Measurements from ENCODE around the gene KDM3A.
"Not testable (repeated sequence)": the region's sequence is repeated elsewhere in the genome, so short reads cannot be mapped to it uniquely, and the experiment has no call there.

Gene KDM3A

DNA sequence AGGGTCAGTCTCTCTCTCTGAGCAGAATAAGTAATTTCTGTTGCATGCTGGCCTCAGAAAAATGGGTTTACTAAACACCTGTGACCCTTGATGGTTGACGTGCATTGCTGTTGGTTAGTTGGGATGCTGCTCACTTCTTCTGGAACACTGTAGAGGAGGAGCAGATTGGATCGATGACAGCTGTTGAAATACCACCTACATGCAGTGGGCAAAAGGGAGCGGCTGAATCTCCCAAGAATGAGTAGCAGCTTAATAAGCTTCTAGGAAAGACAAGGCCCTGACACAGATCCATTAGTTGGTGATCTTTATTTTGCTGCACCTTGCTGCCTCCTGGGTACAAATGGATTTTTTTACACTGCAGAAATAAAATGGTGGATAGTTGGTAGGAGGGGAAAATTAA is 43.2 kb downstream of the KDM3A start:
- DNase-seq, result no peak

DNA sequence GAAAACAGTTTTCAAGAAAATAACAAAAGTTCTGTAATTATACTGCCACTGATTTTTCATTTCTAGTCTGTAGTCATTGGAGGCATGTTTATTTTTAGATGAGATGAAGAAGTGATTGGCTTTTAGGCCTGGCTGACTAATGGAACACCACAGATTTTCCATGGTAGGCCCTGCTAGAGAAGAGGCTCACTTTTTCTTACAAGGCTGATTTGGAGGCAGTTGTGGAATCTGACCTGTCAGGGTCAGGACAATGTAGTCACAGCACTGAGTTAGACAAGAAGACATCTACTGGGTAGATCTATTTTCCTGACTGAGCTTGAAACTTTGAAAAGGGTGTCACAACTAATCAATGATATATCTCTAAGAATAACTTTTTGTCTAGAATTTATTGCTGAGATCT is 43.9 kb downstream of the KDM3A start:
- no peak for DNase-seq

DNA sequence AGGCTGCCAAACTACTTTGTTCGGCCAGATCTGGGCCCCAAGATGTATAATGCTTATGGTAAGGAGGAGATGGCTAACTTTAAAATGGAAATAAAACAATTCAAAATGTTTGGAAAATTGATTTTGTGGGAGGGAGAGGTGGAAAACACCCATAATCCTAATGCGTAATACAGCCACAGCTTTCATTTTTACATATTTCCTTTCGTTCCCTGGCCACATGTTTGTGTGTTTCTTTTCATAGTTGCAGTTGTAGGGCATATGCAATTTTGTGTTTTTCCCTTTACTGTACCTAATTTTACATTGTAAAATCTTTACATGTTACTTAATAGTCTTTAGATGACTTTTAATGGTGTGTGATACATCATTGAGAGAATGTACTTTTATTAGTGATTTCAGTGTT is 44.6 kb downstream of the KDM3A start:
- DNase-seq, result no peak

DNA sequence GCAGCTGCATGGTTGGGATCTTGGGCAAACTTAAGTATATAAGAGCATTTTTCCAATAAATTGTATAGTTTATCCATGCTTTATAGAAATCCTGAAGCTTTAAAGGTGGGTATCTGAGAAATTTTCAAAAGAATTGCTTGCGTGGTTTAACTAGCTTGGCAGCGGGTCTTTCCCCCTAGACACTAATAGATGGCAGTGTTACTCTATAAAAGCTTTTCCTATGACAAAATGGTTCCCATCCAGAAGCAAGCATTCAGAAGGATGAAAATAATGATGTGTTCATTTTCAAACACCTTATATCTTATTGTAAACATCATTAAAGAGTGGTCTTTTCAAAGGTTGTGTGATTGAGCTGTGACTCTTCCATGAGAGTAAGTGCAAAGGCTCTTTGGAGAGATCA is 45.9 kb downstream of the KDM3A start:
- DNase-seq, result no peak

DNA sequence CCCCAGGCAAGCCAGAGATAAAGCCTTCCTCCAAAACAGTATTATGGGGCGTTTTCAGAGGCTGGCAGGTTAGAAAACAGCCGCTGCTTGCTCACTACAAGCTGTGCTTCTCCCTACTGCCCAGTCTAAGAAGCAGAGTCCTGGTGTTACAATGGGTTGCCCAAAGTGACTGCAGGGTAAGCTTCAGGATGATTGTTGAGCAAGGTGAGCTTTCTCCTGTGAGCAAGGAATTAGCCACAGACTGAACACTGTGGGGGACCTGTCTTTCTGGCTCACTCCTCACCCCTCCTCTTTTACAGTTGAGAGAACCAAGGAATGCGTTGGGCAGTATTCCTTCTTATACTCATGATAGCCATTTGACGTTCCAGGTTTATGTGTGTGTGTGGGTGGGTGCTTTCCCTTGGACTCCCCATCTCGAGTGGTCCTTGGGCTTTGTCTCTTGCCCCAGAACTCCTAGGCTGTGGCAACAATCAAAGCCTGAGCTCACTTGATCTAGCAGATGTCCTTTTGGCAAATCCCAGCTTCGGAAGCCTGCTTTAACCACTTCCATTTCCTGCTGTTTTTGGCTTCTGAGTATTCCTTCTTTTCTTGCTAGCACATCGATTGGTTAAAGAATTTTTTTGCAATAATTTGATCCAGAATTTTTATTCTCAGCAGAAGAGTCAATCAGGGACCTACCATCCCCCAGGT is 47.5 kb downstream of the KDM3A start:
- DNase-seq, result no peak

DNA sequence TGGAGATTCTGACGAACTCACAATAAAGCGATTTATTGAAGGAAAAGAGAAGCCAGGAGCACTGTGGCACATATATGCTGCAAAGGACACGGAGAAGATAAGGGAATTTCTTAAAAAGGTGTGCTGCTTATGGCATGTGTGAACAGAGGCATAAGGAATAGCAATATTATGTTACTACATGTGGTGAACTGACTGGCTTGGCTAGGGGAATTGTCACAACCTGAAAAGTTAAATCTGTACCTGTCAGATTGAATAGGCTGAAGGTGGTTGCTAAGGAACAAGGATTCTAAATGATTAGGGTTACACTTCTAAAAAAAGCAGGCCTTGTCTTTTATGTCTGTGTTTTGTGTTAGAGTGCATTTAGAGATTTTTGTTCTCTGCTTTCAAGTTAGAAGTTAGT is 48.4 kb downstream of the KDM3A start:
- no peak for DNase-seq

DNA sequence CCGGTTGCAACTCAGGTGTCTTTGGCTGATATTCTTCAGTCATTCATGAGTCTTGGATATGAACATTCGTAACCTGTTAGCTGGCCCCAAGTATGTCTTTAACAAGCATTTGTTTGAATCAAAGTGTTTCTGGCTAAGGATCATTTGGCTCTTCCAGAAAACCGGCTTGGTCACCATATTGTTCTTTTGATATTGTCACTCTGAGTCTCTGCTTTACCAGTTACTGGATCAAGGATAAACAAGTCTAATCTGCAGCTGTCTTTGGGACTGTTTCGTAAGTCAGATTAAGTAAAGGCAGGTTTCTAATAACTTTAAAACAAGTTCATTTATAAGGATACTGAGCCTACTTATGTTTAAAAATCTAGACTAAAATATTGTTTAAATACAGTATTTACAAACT is 49.1 kb downstream of the KDM3A start:
- DNase-seq, result no peak

DNA sequence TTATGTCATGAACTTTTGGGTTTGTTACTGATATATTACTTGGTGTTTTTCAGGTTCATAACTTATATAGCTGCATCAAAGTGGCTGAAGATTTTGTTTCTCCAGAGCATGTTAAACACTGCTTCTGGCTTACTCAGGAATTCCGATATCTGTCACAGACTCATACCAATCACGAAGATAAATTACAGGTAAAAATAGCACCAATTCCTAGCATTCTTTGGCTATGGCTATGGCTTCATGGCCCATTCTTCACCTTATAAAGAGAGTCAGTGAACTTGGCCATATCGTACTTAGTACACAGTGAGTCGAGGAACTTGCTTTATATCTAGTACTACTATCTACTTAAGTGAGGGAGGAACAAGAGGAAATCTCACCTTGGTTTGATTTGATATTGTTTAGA is 49.9 kb downstream of the KDM3A start:
- DNase-seq, result no peak

DNA sequence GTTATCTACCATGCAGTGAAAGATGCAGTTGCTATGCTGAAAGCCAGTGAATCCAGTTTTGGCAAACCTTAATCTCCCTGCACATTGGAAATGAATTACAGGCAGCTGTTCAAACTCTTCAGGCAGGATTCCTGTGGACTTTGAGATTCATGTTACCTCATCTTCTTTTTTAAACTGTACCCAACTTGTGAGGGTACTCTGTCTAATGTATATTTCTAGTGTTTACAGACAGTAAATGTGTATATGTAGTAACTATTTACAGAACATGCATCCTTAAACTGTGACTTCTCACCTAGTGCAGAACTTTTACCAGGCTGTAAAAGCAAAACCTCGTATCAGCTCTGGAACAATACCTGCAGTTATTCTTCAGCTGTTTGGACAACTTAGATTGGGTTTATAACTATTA is 50.9 kb downstream of the KDM3A start:
- no peak for DNase-seq

DNA sequence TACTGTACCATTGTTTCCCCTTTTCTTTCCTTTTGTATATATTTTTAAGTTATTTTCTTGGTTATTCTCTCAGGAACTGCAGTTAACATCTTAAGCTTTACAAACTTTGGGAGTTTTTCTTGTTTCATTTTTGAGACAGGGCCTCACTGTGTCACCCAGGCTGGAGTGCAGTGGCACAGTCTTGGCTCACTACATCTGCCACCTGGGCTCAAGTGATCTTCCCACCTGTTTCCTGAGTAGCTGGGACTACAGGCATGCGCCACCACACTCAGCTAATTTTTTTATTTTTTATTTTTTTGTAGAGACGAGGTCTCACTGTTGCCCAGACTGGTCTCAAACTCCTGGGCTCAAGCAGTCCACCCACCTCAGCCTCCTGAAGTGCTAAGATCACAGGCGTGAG is 55.2 kb downstream of the KDM3A start:
- DNase-seq, result not testable (repeated sequence)

DNA sequence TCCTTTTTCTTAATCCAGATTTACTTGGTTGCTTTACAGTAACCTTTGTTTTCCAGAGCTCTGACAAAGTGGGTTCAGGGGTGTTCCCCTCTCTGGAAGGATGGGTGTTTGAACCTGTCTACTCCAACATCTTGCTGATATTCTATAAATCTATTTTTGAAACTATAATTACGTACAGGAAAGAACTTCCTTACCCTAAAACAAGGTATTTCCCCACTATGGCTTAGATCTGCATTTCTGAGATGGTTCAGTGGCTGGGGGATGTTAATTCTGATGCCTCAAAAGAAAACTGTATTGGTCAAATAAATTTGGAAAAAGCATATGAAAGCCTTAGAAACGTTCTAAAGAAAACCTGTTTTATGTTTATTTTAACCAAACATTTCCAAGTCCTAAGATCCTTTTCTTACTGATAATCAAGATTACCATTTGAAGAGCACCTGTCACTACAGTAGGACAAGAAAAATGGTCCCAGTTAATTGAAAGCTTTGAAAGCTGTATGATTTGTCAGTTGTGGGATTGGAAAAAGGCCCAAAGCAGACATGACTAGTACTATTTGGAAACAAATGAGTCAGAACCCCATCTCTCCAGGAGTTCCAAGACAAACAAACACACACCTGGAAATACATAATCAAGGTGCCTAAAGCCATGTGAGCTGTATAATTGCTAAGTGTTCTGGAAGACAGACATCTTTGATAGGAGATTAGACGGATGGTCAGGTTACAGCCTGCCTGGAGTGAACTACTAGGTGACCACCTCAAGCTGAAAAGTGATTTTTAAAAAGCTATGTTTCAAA is 57.5 kb downstream of the KDM3A start:
- DNase-seq, result no peak

DNA sequence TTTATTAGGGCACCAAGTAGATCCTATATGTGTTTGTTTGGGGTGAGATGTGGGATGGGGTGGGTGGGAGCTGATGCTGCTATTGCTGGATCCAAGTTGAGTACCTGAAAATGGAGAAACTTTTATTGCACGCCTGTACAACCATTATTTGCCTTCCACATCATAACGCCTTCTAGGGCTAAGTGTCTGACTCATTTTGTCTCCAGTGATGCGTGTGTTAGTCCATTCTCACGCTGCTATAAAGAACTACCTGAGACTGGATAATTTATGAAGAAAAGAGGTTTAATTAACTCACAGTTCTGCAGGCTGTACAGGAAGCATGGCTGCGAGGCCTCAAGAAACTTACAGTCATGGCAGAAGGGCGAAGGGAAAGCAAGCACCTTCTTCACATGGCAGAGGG is 58.2 kb downstream of the KDM3A start:
- no peak for DNase-seq

DNA sequence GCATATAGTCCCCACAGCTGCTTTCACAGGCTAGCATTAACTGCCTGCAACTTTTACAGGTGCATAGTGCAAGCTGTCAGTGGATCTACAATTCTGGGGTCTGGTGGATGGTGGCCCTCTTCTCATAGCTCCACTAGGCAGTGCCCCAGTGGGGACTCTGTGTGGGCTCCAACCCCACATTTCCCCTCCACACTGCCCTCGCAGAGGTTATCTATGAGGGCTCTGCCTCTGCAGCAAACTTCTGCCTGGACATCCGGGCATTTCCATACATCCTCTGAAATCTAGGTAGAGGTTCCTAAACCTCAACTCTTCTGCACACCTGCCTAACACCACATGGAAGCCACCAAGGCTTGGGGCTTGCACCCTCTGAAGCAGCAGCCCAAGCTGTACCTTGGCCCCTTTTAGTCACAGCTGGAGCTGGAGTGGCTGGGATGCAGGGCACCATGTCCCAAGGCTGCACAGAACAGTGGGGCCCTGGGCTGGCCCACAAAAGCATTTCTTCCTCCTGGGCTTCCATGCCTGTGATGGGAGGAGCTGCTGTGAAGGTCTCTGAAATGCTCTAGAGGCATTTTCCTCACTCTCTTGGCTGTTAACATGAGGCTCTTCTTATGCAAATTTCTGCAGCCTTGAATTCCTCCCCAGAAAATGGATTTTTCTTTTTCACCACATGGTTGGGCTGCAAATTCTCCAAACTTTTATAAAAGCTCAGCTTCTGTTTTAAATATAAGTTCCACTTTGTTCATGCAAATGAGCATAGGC is 59.3 kb downstream of the KDM3A start:
- no peak for DNase-seq

DNA sequence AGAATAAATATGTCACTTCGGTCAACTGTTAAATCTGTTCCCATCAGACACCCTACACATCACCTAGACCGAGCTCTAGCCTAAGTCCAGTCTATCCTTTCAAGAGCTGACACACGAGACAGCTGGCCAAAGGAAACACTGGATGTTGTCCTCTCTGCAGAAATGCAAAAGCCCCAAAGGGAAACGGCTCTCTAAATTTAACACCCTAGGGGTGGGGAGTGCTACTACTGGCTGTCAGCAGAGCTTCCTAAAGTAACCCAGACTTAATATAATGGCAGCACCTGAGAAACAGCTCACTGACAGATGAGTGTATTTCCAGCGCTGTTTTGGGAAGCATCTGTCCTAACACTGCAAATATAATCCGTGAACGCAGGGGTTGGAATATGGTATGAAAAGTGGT is 66.4 kb downstream of the KDM3A start:
- no peak for DNase-seq

DNA sequence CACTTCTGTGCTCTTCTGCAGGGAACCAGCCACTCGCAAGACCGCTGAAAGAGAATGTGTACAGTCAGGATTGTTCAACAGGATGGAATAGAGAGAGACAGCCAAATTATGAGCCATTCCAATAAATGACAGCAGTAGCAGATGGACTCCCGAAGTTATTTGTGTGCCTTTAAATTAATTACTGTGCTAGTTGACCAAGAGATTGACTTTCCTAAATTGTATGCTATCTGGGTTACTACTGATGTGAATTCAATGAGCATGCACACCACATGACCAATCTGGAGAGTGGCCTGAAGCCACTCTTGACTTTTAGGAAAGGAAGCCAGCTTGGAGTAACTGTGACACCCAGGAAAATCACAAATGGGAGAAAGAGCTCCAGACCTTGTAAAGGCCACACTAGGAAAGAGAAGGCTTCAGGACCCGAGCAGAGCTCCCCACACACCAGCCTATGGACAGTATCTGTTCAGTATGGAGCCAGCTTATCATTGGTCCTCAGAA is 69.3 kb downstream of the KDM3A start:
- no peak for DNase-seq

DNA sequence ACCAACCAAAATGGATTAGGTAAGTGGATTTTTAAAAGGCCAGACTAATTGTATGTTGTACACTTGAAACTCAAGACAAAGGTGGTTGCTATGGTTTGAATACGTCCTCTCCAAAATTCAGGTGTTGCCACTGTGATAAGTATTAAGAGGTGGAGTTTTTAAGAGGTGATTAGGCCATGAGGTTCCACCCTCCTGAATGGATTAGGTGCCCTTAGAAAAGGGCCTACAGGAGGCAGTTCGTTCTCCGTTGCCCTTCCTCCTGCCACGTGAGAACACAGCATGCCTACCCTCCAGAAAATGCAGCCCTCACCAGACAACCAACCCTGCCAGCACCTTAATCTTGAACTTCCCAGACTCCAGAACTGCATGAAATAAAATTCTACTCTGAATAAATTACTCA is 70.9 kb downstream of the KDM3A start:
- no peak for DNase-seq

DNA sequence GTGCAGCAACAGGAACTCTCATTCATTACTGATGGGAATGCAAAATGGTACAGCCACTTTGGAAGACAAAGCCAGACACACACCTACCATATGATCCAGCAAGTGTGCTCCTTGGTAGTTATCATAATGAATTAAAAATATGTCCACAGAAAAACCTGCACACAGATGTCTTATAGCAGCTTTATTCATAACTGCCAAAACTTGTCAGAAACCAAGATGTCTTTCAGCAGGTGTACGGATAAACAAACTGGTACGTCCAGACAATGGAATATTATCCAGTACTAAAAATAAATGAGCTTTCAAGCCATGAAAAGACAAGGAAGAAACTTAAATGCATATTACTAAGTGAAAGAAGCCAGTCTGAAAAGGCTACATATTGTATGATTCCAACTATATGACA is 71.7 kb downstream of the KDM3A start:
- no peak for DNase-seq

DNA sequence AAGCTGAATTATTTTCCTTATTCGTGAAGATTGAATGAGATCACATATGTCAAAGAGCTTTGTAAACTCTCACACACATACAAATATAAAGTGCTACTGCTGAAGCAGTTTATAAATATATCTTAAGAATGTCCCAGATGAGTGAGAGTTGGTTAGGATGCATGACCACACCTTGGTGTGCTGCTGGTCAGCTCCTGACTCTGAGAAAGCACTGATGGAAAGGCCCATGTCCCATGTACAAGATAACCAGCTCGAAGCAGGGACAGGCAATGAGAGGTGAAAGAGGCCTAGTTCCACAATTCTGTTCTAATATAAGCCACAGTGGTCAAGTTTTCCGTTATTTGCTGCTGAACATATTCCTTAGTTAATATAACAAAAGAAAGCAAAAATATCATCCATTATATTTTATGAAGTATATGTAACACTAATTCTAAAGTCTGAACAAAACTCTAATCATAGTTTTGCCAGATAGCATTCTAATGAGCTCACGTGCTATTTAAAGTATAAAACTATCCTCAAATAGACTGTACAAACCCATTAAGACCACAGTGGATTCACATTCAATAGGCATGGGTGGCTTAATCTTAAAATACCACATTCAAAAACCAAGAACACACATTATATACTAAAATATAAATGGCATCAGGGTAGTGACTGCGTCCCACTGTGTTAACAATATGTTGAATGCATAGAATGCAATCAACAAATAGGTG is 72.9 kb downstream of the KDM3A start:
- DNase-seq, result no peak

DNA sequence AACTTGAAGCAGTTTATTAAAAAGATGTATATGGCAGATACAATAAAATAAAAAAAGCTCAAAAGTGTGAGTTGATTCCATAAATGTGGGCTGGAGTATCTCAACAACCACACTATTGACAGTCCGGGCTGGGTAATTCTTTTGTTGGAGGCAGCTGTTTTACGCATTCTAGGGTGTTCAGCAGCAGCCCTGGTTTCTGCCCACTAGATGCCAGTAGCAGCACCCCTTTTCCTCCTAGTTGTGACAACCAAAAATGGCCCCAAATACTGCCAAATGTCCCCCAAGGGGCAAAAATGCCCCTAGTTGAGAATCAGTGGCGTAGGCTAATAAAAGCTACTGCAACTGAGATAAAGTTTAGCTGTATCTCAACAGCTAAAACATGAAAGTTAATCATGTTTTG is 77.3 kb downstream of the KDM3A start:
- no peak for DNase-seq

DNA sequence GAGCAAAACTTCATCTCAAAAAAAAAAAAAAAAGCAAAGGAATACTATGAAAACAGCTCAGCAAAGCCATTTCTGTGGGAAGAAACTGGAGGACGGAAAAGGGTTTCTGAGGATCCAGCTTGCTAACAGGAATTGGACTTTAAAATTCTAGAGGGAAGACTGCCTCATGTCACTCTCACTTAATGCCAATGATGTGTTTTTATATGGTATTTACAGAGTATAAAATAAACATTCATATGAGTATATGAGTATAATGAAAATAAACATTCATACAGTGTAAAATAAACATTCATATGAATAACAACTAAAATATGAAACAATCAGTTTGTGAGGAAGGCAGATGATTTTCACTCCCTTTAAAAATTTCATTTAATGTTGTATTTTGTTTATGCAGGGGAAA is 78.2 kb downstream of the KDM3A start:
- DNase-seq, result no peak

DNA sequence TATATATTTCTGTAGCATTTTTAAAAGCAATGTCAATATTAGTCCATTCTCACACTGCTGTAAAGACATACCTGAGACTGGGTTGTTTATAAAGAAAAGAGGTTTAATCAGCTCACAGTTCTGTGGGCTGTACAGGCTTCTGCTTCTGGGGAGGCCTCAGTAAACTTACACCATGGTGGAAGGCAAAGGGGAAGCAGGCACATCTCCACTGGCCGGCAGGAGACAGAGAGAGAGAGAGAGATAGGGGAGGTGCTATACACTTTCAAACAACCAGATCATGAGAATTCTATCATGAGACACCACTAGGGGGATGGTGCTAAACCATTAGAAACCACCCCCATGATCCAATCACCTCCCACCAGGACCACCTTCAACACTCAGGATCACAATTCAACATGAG is 79.0 kb downstream of the KDM3A start:
- no peak for DNase-seq

DNA sequence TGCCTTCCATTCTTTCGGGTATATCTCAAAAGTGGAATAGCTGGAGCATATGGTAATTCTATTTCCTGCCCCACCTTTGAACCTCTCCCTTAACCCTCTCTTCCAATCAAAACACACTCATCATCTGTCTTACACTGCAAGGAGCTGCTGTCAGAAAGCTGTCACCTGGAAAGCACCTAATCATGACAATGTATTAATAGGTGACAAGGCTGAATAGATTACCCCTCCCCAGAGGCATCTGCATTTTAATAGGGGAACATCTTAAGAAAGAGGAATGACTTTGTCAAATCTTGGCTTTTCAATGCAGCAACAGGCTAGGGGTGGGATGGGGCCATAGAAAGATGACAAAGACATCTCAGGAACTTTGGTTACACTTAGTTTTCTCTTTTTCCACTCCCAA is 80.8 kb downstream of the KDM3A start:
- no peak for DNase-seq

DNA sequence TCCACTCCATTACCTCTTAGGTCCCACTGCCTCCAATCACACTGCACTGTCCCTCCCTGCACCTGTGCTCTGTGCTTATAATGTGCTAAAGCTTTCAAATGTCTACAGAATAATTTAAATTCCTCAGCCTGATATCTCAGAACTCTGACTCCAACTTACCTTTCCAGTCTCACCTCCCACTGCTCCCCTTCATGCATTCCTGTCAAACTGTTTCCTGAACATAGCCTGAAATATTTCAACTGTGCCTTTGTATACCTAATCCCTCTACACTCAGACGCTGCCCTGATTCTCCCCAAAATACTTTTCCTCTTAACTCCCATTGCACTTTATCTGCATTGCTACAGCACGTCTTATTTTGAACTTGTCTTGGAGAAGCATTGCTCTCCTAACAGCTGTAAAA is 81.5 kb downstream of the KDM3A start:
- no peak for DNase-seq
